22Rv1 (cell line): ENCODE measurements around the gene LAMB4.

Experiments used
- CTCF ChIP-seq: fragments of 450-650 bp; IDR thresholded peaks from 2 replicates; pipeline ENCODE4 v1.5.1; 2017; ENCODE audit warnings: mild to moderate bottlenecking
- ZFX ChIP-seq: fragments of 450-650 bp; IDR thresholded peaks from 2 replicates; pipeline ENCODE4 v1.6.1; 2017; ENCODE audit warnings: antibody characterized with exemption, borderline replicate concordance

- TF ChIP-seq CTCF (no peak), ZFX (no peak)
Observed at GRCh38 chr7:108132551-108133265, 2.5 kb upstream of the LAMB4 start.
